C4-2B (cell line): ENCODE measurements around the gene CACNA2D1.

Source experiments
- ZFX ChIP-seq: fragments of 450-650 bp; IDR thresholded peaks from 2 replicates; pipeline ENCODE4 v1.6.1; 2017
- TF ChIP-seq, protein P1 (sequence below): fragments of 450-650 bp; conservative IDR thresholded peaks from 2 replicates; pipeline ENCODE4 v1.5.1; 2017; ENCODE audit warnings: mild to moderate bottlenecking

- TF ChIP-seq, protein P1, sequence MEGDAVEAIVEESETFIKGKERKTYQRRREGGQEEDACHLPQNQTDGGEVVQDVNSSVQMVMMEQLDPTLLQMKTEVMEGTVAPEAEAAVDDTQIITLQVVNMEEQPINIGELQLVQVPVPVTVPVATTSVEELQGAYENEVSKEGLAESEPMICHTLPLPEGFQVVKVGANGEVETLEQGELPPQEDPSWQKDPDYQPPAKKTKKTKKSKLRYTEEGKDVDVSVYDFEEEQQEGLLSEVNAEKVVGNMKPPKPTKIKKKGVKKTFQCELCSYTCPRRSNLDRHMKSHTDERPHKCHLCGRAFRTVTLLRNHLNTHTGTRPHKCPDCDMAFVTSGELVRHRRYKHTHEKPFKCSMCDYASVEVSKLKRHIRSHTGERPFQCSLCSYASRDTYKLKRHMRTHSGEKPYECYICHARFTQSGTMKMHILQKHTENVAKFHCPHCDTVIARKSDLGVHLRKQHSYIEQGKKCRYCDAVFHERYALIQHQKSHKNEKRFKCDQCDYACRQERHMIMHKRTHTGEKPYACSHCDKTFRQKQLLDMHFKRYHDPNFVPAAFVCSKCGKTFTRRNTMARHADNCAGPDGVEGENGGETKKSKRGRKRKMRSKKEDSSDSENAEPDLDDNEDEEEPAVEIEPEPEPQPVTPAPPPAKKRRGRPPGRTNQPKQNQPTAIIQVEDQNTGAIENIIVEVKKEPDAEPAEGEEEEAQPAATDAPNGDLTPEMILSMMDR, result no peak
- no peak for TF ChIP-seq ZFX
These were observed 6.3 kb upstream of the CACNA2D1 start for GRCh38 chr7:82449910-82450309.
